GM19455 (cell line): ENCODE data around the gene NOTCH1.

ENCODE experiments used
- ATAC-seq: cut with Tn5 transposase; IDR thresholded peaks from one replicate; pipeline ENCODE4 v1.9.1; 2021; ENCODE audit not compliant: unreplicated experiment

NOTCH1 gene

DNA sequence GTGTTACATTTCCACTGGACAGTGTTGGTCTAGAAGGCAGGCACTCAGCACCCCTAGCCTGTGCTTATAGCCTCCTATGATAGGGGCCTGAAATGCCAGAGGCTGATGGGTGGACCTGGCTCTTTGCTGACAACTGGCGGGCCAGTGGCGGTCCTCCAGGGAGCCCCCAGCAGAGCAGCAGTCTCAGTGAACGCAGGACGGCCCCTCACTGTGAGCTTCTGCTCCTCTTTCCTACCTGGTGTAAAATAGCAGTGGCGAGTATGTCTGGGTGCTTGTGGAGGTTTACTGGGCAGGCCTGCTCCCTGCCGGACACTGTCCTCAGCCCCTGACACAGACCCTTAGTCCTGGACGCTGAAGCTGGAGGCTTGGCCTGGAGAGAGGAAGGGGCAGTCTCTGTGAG lies 59.7 kb downstream of the NOTCH1 start:
- no peak for ATAC-seq

DNA sequence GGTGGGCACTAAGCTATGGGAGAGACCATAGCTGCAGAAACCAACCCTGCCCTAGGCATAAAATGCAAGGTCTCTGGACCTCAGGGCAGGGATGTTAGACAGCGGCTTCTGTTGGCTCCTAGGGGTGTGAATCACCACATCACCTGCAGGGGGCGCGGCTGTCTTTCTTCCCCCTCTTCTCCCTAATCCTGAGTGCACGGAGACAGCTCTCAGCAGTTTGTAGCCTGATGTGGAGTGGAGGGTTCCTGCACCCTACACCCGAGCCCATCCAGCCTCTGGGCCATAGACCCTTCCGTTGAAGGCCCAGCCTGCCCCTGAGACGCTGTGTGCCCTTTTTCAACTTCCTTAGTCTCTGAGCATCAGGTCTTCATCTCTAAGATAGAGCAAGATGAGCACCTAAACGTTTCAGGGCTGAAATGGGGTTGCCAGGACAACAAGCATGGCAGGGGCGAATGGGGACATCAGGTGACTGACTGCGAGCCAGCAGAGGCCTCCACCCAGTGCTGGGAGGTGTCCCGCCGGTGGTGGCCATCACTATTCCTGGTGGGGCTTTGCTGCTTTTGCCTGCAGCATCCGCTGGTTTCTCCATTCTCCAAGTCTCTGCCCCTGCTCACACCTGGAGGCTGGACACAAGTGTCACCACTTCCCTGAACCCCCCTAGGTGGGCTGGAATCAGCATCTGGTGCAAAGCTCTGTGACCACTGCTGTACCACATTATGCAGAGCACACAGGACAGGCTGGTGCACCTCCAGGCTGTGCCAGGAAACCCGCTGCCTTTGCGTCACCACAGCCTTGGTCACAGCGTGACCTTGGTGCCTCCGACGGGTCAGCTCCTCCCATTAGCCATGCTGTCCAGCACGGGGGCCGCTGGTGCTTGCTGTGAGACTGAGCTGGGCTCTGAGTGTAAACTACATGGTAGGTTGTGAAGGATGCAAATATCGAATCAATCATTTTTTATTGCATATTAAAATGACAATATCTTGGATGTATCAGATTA lies 60.5 kb downstream of the NOTCH1 start:
- ATAC-seq: no peak

DNA sequence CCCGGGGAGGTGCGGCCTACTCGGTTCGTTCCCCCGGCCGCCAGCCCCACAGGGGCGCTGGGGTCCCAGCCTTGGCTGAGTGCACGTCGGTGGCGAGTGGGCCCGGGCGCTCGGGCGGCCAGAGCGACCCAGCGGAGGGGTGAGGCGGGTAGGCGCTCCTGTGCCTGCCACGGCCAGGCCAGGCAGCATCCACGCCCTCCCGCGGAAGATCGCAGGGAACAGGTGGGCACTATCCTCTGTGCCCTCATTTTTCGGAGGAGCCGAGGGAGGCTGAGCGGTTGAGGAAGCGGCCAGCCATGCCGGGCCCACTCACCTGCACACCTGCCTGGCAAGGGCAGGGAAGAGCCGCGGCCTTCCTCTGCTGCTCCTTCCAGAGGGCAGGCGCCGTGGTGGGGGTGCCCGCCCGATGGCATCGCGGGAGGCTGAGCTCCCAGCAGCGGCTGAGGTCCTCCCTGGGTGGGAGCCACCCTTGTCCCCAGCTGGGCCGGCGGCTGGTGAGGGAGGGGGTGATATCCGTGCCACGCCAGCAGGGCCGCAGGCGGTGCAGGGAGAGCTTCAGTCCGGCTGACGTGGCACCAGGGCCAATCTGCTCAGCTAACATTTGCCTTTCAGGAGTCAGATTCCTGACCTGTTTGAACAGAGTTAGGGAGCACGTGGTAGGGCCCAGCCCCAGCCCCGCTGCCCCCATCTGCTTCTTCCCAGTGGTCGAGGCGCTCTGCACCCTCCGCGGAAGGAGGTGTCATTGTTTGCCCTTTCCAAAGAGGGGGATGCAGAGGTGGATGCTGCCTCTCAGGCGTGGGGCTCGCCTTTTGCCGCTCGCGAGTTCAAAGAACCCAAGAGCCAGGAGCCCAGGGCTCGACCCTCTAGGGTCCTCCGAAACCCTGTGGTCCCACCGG lies 61.4 kb downstream of the NOTCH1 start:
- no peak for ATAC-seq

DNA sequence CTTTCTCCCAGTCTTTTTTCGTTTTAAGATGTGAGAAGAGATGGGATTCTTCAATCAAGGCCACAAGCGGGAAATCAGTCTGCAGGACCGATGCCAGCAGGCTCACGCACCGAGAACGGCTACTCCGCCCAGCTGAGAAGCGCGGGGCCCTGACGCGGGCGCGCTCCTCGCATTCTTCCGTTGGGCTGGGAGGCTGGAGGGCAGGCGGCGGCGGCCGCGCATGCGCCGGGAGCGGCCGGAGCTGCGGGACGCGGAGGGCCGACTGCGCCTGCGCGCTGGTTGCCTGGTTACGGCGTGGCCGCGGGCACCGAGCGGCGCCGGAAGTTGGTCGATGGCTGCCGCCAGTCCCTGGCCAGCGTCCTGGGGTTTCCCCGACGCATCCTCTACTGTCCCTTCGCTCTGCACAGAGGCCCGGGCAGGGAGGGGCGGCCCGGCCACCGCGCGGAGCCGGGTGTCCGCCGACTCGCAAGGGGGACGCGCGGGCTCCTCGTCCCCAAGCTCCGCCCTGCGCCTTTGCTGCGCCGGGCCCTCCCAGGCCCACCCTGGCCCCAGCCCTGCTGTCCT lies 62.2 kb downstream of the NOTCH1 start:
- ATAC-seq: peak; percentile 58

DNA sequence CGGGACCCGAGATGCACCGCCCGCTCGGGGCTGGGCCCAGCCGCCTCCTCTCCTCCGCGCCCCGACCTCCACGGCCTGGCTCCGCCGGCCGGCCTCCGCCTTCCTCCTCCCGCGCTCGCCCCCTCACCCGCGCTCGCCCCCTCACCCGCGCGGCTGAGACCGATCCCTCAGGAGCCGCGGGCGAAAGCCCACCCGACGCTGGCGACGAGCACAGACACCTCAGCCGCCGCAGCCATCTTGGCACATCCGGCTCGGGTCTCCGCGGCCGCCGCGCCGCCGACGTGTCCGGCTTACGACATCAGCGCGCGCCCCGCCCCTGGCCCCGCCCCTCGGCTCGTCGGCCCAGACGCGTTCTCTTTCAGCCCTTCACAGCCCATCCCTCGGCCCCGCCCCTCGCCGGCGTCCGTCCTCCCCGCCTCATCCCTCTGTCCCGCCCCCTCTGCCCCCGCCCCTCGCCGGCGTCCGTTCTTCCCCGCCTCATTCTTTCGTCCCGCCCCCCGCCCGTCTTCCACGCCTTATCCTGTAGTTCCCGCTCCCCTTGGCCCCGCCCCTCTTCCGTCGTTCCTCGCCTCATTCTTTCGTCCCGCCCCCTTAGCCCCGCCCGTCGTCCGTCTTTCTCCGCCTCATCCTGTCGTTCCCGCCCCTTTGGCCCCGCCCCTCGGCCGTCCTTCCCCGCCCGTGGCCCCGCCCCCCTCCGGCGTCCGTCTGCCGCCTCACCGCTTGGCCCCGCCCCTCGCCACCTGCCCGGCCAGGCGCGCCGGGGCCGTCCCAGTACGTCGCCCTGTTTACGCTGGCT lies 62.9 kb downstream of the NOTCH1 start, which contains the start of gene SEC16A:
SEC16A (minus strand) TSS at position 248 of the 796 bp plus-strand sequence. CDS start 5,425 bp downstream, outside the sequence.
- peak; percentile 62 for ATAC-seq

DNA sequence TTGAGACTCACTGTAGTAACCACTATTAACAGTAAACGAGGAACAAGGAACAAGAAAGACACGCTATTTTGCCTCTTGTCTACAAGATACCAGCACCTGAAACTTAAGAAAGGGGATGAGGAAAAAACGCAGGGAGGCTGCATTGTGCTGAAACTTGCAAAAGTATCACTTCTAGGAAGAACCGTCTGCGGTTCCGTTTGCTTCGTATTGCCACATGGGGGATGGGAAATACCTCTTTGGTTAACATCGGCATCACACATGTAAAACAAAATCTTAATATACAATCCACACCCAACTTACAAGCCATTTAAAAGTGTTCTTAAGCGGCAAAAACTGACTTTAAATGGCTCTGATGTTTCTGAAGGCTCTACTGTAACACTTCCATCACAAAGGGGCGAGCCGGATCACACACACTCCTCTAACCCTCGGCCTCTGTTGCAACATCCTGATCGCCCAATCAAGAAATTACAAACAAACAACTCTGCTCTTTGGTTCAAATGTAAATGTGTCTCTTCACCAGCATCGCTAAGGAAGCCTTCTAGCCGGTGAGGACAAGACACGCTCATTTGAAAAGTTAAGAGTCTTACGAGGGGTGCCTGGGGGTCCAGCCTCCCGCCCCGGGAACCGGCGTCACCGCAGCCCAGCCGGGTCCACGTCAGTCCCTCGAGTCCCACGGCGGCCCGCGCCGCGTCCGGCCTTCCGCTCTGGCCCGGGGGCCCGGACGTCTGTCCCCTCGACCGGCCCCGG lies 63.6 kb downstream of the NOTCH1 start:
- ATAC-seq: peak; percentile 2

DNA sequence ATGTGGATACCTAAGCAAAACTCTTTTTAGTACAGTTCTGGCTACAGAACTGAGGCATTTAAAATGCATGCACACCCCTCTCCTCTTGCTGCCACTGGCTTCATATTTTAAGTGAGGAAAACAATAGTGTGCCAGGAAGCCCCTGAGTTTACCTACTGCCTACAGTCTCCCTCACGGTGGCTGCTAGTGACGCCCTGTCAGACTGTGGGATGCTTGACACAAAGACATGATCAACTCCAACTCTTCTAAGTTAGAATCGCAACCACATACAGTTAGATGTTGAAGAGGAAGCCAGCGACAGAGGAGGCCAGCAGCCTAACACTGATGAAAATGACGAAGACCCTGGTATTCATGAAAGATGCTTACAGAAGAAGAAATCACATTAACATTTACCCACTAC lies 64.3 kb downstream of the NOTCH1 start:
- ATAC-seq: no peak

DNA sequence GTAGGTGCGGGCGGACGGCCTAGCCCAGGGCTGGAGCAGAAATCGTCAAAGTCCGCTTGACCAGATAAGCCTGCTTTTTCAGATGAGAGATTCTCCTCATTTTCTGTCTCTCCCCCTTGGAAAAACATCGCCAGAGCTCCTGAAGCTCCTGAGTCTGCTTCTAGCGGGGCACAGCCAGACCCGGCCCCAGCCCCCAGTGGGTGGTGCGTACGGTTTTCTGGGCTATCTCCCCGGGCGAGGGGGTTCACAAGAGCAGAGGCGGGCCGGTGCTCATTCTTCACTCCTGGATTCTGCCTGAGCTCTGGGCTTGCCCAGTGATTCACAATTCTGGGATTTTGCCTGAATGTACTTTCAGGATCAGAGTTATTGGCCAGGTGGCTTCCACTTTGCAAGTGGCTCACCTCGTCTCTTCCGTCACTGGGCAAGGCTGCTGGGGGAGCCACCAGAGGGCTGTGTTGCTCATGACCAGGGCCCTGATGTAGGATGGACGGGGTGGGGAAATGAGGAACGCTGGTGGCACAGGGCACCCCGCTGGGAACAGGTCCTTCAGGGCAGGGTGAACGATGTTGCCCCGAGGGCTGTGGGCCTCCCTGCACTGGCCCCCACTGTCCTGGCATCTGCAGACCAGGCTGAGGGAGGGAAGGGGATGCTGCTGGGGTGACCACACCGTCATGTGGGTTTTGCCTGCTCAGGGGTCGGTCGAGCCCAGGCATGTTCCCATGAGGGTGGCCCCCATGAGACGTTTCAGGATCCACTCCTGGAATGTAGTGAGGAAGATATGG lies 69.3 kb downstream of the NOTCH1 start:
- no peak for ATAC-seq

DNA sequence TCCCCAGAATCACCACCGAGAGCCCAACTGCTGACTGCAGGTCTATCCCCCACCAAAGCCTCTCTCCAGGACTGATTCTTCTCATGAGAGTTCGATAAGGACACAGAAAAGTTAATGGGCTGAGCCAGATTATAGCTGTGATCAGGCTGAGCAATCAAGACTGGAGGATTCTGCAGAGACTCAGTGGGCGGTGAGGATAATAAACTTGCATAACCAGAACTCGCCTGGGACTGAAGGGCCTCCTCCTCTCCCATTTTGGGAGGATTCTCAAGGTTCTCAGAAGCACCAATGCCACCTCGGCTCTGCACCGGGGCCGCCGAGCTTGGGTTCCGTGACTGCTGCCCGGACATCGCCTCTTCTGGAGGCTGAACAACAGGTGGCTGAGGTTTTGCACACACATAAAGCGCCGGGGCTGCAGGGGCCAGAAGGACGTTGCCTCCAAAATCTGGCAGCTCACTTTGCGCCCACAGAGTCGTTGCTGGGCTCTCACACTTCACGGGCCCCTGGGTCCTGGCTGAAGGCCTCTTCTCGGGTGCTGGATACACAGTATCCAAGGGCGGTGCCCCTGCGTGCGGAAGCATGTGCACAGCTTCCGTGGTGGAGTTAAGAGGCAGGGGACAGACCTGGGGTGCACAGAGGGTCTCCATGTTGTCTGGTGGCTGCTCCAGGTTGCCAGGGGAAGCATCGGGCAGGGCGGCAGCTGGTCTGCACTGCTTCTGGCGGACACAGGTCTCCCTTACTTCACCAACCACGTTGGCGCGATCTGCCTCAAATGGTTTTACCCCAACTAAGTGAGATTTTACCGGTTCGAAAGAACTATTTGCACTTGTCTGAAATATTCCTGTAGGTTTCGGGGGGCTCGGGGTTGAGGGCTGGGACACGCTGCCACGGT lies 70.6 kb downstream of the NOTCH1 start:
- ATAC-seq: no peak

DNA sequence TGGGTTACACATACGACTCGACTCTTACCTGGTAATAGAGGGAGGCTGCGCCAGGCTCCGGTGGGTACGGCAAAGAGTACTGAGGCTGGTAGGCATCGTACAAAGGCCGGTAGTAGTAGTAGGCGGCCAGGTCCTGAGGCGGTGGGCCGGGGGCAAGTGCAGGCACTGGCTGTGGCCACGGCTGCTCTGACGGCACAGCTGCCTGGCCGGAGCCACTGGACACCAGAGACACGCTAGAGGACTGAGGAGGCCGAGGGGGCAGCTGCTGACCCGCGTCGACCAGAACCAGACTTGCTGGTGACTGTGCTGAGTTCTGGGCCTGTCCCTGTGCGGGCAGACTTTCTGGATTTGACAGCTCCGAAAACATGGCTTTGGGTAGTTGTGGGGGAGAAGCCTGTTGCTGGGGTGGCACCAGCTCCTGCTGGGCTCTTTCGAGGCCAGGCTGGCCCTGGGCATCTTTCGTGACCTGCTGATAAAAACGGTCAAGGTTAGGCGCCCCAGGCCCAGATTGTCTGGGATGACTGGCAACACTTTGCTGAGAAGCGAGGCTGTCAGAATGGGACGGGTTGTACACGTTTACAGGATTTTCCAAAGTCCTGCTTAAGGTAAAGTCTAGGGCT lies 71.7 kb downstream of the NOTCH1 start:
- no peak for ATAC-seq

DNA sequence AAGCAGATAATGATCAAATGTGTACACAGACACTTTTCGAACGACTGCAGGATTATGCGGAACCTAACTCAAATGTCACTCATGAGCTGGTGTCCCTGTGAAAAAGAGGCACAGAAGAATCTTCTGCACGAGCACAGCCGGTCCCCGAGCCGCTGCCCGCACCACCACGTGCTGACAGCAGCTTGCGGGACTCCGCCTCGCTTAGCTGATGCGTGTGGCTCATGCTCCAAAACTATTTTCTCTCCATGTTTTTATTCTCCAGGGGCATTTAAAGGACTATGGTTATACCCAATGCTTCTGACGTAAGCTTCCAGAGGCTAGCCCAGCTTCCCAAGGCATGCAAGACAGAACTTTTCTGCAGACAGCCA lies 72.5 kb downstream of the NOTCH1 start:
- no peak for ATAC-seq

DNA sequence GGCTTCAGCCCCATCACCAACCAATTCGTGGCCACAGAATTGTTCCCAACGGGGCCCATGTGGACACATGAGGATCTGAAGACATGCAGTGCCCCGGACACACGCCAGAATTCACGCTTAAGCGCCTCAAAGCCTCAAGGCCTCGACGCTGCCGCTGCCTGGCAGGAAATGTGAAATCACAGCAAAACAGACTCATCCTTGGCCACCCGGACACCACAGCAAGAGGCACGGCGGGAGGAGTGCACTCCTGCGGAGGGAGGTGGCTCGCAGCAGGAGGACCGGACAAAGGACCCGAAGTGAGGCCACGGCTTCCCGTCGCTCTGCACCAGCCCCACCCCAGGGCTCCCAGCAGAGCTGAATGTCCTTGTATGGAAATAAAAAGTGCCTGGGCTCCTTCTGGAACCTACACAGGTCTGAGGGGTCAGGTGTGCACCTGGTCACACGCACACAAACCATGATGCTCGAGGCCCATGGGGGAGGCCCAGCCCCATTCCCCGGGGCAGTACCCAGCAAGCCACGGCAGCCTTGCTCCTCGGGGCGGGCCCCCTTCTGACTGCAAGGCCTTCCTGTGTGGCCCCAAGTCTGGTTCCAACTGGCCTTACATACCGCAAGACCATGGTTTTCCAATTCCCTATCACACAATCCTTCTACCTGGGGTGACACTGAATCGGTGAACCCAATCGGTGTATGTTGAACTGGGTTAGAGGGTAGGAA lies 73.1 kb downstream of the NOTCH1 start:
- ATAC-seq: no peak

DNA sequence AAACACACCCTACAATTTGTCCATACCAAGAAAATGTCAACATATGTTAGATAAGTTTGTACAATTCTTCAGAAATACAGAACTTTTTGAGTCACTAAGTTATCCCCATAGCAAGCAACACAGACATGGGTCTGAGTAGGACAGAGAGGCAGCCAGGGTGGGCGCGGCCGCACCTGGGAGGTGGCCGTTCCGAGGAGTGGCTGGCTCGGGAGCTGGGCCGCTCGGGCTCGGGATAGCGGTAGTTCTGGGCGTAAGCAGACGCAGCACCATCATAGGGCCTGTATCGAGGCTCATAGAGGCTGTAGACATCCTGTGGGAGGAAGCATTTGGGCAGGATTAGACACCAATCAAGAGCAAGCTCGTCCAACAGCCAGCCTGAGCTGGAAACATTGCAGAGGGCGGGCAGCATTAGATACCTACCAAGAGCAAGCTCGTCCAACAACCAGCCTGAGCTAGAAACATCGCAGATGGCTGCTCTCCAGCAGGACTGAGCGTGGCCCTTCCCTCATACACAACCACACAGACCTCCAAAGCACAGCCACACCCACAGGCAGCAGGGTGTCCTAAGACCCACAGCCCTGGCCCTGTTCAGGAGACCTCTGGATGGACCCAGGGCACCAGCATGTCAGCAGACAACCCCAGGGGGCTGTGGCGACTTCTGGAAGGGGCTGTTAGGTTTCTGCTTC lies 73.9 kb downstream of the NOTCH1 start:
- ATAC-seq: no peak

DNA sequence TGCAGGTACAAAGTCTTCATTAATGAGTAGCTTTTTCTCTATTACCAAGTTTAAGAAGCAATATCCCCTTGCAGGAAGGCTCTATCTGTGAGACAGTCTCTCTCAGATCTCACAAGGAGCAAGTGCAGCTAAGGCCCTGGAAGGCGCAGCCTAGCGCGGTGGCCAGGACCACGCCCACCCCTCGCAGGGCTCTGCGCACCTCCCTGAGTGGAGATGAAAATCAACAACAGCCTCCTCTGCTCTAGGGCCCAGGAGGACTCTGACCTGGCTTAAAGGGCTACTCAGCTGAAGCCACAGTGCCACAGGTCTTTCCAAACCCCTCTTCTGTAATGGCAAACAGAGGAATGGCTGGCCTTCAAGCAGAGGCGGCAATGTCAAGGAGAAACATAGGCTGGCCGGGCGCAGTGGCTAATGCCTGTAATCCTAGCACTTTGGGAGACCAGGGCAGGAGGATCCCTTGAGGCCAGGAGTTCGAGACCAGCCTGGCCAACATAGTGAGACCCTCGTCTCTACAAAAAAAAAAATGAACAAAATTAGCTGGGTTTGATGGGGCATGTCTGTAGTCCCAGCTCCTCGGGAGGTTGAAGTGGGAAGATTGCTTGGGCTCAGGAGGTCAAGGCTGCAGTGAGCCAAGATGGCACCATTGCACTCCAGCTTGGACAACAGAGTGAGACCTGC lies 74.9 kb downstream of the NOTCH1 start:
- ATAC-seq: no peak

DNA sequence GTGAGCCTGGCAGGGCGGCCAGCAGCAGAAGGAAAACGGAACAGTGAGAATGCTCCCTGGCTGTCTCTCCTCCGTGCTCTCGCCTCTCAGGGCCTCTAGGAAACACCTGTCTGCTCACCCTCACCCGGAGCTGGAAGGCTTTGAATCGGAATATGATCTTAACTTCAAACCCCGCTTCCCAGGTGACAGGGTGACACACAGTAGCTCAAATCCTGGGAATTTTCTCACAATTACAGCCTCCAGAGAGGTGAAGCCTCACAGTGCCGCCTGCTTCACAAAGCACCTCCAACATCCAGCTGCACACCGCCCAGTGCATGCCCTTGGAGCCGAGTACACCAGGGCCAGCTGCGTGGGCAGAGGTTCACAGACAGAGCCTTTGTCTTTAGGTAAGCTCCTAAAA lies 75.5 kb downstream of the NOTCH1 start:
- ATAC-seq: no peak

DNA sequence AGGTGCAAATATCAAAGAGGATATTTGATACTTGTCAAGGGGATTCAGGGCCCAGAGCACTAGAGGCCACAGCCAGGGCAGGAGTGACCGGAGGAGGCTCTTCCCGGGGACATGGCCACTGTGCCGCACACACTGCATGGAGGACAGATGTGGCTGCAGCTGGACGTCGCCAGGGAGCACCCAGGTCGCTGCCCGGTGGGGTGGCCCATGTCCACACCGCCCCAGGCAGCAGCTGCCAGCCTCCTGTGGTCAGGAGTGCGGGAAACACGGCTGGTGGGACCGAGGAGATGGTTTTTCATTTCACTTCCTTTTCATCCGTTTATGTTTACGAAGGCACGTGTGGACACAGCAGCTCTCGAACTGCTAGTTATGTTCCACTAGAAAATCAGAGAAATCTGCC lies 78.1 kb downstream of the NOTCH1 start:
- no peak for ATAC-seq
